Osteoblast (primary cell): ENCODE data around the gene EDNRB. TPM values are rescaled to one million over a fixed set of nuclear protein-coding genes. Genes with fewer than 3 reads are reported as not detected.

ENCODE experiments used
- DNase-seq: peaks from one replicate; pipeline ENCODE4 v3.0.0; 2011; ENCODE audit warnings: low spot score, mixed read lengths; ENCODE audit not compliant: insufficient read length; ENCODE audit errors: missing footprints
- H2AFZ ChIP-seq: 2 replicates; pipeline ENCODE4 v1.6.0; 2011; ENCODE audit warnings: mild to moderate bottlenecking, low read length
- H3K27ac ChIP-seq: 2 replicates; pipeline ENCODE4 v1.5.1; 2011; ENCODE audit warnings: mild to moderate bottlenecking, low read depth, low read length, moderate library complexity
- H3K27me3 ChIP-seq: 2 replicates; pipeline ENCODE4 v1.6.0; 2012; ENCODE audit warnings: mild to moderate bottlenecking, control low read depth, inconsistent platforms, low read length, moderate library complexity; ENCODE audit not compliant: insufficient read depth
- H3K36me3 ChIP-seq: 2 replicates; pipeline ENCODE4 v1.5.1; 2011; ENCODE audit warnings: mild to moderate bottlenecking, low read length, control low read depth, moderate library complexity; ENCODE audit not compliant: insufficient read depth
- H3K4me1 ChIP-seq: 2 replicates; pipeline ENCODE4 v1.5.1; 2011; ENCODE audit warnings: mild to moderate bottlenecking, low read length, control low read depth, moderate library complexity; ENCODE audit not compliant: insufficient read depth
- H3K4me2 ChIP-seq: 2 replicates; pipeline ENCODE4 v1.6.0; 2011; ENCODE audit warnings: mild to moderate bottlenecking, low read length; ENCODE audit not compliant: insufficient read depth
- H3K4me3 ChIP-seq: fragments of 200-600 bp; sonication (generic); 3 replicates; pipeline ENCODE4 v1.5.1; 2012; ENCODE audit warnings: mild to moderate bottlenecking, low read length, inconsistent platforms; ENCODE audit not compliant: insufficient read depth
- H3K79me2 ChIP-seq: 2 replicates; pipeline ENCODE4 v1.6.0; 2012; ENCODE audit warnings: mild to moderate bottlenecking, low read length, control low read depth, inconsistent platforms; ENCODE audit not compliant: insufficient read depth
- H3K9me3 ChIP-seq: 2 replicates; pipeline ENCODE4 v1.5.1; 2011; ENCODE audit warnings: low read depth, low read length, control low read depth
- H4K20me1 ChIP-seq: 2 replicates; pipeline ENCODE4 v1.6.0; 2012; ENCODE audit warnings: mild to moderate bottlenecking, low read length, control low read depth; ENCODE audit not compliant: insufficient read depth
- total RNA-seq: library from RNA; depleted of rRNA; stranded (reverse); fragments of >200 nt; gene quantifications from 2 replicates; pipeline ENCODE4 v1.2.3, GENCODE V29; 2012
- TF ChIP-seq, protein P1 (sequence below): IDR thresholded peaks from 2 replicates; pipeline ENCODE4 v1.5.1; 2011; ENCODE audit warnings: mild to moderate bottlenecking, low read depth, low read length, moderate library complexity; ENCODE audit errors: extremely low read depth

EDNRB gene
- total RNA-seq, 1 donor = under 0.01 TPM

DNA sequence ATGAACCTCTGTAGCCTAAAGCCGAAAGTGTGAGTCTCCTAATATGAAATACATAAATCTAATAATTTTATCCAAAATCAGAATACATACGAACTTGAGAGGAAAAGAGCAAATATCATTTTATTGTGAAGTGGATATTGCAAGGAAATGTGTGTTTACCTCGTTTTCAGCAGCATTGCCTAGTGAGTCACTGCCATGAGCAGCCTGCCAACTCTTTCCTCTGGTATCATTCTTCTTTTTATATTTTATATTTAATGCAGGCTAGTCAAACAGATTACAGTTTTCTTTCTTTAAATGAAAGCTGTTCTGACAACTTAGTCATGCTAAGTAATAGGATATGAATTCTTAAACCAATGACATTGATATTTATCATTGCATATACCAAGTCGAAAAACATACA is 44.2 kb downstream of the EDNRB start:
- H3K9me3 ChIP-seq = no peaks in the 10 kb centered on the region
- no peak for DNase-seq
- no peak overlapping the region for H3K27ac ChIP-seq

DNA sequence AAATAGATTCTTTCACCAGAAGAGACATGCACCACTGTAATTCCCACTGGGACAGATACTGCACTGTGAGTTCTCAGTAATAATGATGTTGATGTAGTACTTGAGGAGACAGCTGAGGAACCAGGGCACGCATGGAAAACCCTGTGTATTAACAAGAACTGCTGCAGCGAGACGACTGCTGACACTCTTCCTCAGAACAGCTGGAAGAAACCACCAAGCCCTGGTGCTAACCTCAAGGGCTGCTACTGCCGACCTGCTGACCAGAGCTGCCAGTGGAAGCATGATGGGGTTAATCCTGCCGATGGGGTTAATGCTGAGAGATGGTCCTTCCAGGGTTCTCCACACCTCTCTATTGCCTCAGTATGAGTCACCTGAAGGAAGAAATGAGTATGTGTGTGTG is 45.6 kb downstream of the EDNRB start:
- no peak for DNase-seq
- no peak overlapping the region for H3K4me2 ChIP-seq
- H3K79me2 ChIP-seq = no peaks in the 10 kb centered on the region
- no peaks in the 10 kb centered on the region for H3K9me3 ChIP-seq
- no peaks in the 10 kb centered on the region for H3K36me3 ChIP-seq
- H3K4me1 ChIP-seq = no peaks in the 10 kb centered on the region
- no peaks in the 10 kb centered on the region for H4K20me1 ChIP-seq
- H3K27ac ChIP-seq = no peak overlapping the region
- no peak overlapping the region for H2AFZ ChIP-seq
- H3K27me3 ChIP-seq = no peaks in the 10 kb centered on the region
- no peak overlapping the region for H3K4me3 ChIP-seq
- TF ChIP-seq, protein P1, sequence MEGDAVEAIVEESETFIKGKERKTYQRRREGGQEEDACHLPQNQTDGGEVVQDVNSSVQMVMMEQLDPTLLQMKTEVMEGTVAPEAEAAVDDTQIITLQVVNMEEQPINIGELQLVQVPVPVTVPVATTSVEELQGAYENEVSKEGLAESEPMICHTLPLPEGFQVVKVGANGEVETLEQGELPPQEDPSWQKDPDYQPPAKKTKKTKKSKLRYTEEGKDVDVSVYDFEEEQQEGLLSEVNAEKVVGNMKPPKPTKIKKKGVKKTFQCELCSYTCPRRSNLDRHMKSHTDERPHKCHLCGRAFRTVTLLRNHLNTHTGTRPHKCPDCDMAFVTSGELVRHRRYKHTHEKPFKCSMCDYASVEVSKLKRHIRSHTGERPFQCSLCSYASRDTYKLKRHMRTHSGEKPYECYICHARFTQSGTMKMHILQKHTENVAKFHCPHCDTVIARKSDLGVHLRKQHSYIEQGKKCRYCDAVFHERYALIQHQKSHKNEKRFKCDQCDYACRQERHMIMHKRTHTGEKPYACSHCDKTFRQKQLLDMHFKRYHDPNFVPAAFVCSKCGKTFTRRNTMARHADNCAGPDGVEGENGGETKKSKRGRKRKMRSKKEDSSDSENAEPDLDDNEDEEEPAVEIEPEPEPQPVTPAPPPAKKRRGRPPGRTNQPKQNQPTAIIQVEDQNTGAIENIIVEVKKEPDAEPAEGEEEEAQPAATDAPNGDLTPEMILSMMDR = no peak

More for the DNA sequence above, 44.2 kb downstream of the EDNRB start:
- Histone ChIP-seq H3K4me1 (no peaks in the 10 kb centered on the region), H3K4me3 (no peak overlapping the region), H3K79me2 (no peaks in the 10 kb centered on the region), H3K4me2 (no peak overlapping the region), H3K27me3 (no peaks in the 10 kb centered on the region), H2AFZ (no peak overlapping the region), H4K20me1 (no peaks in the 10 kb centered on the region), H3K36me3 (no peaks in the 10 kb centered on the region)
- TF ChIP-seq, protein P1 = no peak

DNA sequence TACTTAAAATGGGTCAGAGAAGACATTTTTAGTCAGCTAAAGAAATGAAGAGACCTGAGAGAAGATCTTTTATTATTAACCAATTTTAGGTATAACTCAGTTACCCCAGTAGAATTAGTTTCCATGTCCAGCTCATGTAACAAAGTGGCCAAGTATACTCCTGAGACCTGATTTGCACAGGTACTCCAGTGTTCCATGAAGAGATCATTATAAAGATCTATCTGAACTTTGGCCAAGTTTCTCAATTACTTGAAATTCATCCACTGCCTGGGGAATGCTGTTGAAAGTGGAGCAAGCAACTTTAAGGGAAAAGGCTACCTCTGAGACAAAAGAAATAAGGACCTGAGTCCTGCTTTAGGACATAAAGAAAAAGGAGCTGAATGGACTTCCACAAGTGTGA is 47.0 kb downstream of the EDNRB start:
- Histone ChIP-seq H2AFZ (no peak overlapping the region), H4K20me1 (no peaks in the 10 kb centered on the region), H3K36me3 (no peaks in the 10 kb centered on the region), H3K27ac (no peak overlapping the region), H3K4me2 (no peak overlapping the region), H3K4me1 (no peaks in the 10 kb centered on the region), H3K4me3 (no peak overlapping the region), H3K9me3 (no peaks in the 10 kb centered on the region), H3K27me3 (no peaks in the 10 kb centered on the region), H3K79me2 (no peaks in the 10 kb centered on the region)
- TF ChIP-seq, protein P1 = no peak
- DNase-seq = no peak

DNA sequence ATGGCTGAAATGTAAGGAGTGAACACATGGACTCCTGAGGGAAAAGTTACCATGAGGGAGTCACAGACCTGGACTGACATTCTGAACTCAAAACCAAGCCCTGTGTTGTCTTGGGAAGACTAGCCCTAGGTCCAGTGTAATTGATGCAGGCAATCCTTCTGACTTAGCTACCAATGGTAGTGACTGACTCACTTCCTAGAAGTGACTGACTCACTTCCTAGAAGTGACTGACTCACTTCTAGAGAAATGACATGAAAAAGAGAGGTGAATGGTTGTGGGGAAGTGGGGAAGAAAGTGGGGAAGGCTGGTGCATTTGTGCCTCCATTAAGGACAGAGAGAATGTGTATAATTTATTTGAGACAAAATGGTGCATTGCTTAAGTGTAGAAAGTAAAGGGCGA is 49.9 kb downstream of the EDNRB start:
- H3K27me3 ChIP-seq = no peaks in the 10 kb centered on the region
- DNase-seq = no peak
- H3K9me3 ChIP-seq = no peaks in the 10 kb centered on the region
- no peaks in the 10 kb centered on the region for H3K36me3 ChIP-seq
- no peak overlapping the region for H3K27ac ChIP-seq
- no peak overlapping the region for H2AFZ ChIP-seq
- TF ChIP-seq, protein P1 = no peak
- no peak overlapping the region for H3K4me3 ChIP-seq
- no peaks in the 10 kb centered on the region for H3K79me2 ChIP-seq
- no peaks in the 10 kb centered on the region for H3K4me1 ChIP-seq
- no peaks in the 10 kb centered on the region for H4K20me1 ChIP-seq
- H3K4me2 ChIP-seq = no peak overlapping the region
